Posterior vena cava (tissue), 2 donors: Measurements from ENCODE around the gene TPSB2. TPM values are rescaled to one million over a fixed set of nuclear protein-coding genes. Genes with fewer than 3 reads are reported as not detected.

Source experiments
- total RNA-seq, 2 donors: library from RNA; stranded (reverse); fragmentation: NEBNext Ultra II Directional; extraction: Animal tissue kit (Norgen Biotek cat#: 25700); gene quantifications; one replicate each; pipeline ENCODE4 v1.2.1, GENCODE V29; 2021
- donor health status: DM: yes; HTN: yes; CAD: no.
- donor health status: DM: yes; HTN: yes; CAD: no.

The TPSB2 gene
- total RNA-seq, 2 donors from 2014 or later = 24.3 to 58.7 TPM

Other genes starting within 250 kb of the TPSB2 start
- gene SOX8, start 248.4 kb downstream of the TPSB2 start, total RNA-seq = under 1 TPM; 0.71 to 0.79 TPM
- gene SSTR5, start 157.4 kb downstream of the TPSB2 start, total RNA-seq = not detected
- gene C1QTNF8, start 133.9 kb downstream of the TPSB2 start, total RNA-seq = not detected
- 10 to 100 TPM; 67.3 to 79.2 TPM for gene CACNA1H, start 77.1 kb downstream of the TPSB2 start, total RNA-seq
- 1 to 10 TPM in 1 of 2 donors, under 1 TPM in 1; 0.52 to 1.3 TPM for gene TPSG1, start 4.9 kb downstream of the TPSB2 start, total RNA-seq
- 10 to 100 TPM; 12.2 to 48.3 TPM for gene TPSAB1, start 10.5 kb upstream of the TPSB2 start, total RNA-seq
- 1 to 10 TPM in 1 of 2 donors, under 1 TPM in 1; 0.57 to 4.1 TPM for gene TPSD1, start 25.9 kb upstream of the TPSB2 start, total RNA-seq
- gene UBE2I, start 79.5 kb upstream of the TPSB2 start, total RNA-seq = 10 to 100 TPM; 68.0 to 68.4 TPM
- under 1 TPM; 0.24 to 0.56 TPM for gene BAIAP3, start 103.5 kb upstream of the TPSB2 start, total RNA-seq
- 10 to 100 TPM; 40.4 to 40.7 TPM for gene TSR3, start 121.7 kb upstream of the TPSB2 start, total RNA-seq
- 10 to 100 TPM; 48.4 to 55.6 TPM for gene GNPTG, start 121.7 kb upstream of the TPSB2 start, total RNA-seq
- 10 to 100 TPM in 1 of 2 donors, 1 to 10 TPM in 1; 9.9 to 11.3 TPM for gene UNKL, start 184.5 kb upstream of the TPSB2 start, total RNA-seq
- gene UQCC4, start 190.6 kb upstream of the TPSB2 start, total RNA-seq = 1 to 10 TPM; 8.9 to 9.9 TPM
- not detected for gene PERCC1, start 200.9 kb upstream of the TPSB2 start, total RNA-seq
- under 1 TPM; 0.42 to 0.76 TPM for gene CCDC154, start 214.4 kb upstream of the TPSB2 start, total RNA-seq
- gene CLCN7, start 244.8 kb upstream of the TPSB2 start, total RNA-seq = 10 to 100 TPM; 35.8 to 52.6 TPM